Limb (tissue), 2 donors: ENCODE data around the gene AIM2.
"Not testable (repeated sequence)": the region's sequence is repeated elsewhere in the genome, so short reads cannot be mapped to it uniquely, and the experiment has no call there.

Experiments
- DNase-seq, 2 donors: peaks; one replicate each; pipeline ENCODE4 v3.0.0-alpha.2; 2016; ENCODE audit errors: extremely low spot score in 2 of 2

The AIM2 gene

GRCh38 chr1:159081626-159082025 is 5.1 kb upstream of the AIM2 start:
- no peak for DNase-seq

DNA sequence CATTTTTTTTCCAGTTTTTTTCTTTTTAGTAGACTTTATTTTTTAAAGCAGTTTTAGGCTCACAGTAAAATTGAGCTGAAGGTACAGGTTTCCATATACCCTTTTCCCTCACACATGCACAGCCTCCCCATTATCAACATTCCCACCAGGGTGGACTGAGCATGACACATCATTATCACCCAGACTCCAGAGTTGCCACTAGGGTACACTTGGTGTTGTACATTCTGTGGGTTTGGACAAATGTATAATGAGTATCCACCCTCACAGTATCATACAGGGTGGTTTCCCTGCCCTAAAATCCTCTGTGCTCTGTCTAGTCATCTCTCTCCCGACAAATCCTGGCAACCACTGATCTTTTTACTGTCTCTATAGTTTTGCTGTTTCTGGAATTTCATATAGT is 3.0 kb upstream of the AIM2 start:
- no peak for DNase-seq

GRCh38 chr1:159077120-159077961 is 775 bp upstream of the AIM2 start:
- no peak for DNase-seq

DNA sequence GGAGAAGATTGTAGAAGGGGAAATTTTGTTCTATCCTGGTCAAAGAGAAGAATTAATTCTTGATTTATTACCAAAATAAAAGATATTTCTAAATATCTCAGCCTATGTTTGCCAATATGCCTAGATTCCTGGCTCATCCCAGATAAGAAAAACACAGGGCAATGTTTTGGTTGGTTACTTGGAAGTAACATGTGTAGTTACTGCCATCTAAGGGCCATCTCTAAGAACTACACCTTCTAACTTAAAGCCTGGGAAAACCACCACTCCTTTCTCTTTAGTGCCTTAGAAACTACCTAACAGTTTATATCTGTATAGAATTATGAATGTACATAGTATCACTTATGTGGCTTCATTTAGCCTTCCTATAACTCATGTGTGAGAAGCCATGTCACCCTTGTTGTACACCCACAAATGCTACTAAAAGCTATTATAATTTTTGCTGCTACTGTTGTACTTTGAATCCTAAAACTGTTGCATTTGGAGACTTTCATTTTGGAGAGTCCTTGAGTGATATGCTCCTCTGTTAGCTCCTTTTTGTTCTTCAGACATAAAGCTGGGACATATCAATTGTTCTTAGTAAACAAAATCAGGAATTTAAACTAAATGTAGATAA is 4.5 kb downstream of the AIM2 start:
- DNase-seq, result peak in 1 of 2 donors; percentile 74

DNA sequence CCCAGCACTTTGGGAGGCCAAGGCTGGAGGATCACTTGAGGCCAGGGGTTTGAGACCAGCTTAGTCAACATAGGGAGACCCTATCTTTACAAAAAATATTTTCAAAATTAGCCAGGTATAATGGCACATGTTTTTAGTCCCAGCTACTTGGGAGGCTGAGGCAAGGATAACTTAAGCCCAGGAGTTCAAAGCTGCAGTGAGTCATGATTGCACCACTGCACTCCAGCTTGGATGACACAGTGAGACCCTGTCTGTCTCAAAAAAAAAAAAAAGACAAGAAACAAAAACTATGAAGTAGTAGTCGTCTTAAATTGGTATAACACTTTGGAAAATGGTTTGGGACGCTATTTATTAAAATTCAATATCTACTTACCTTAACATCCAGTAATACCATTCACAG is 7.7 kb downstream of the AIM2 start:
- no peak for DNase-seq

- DNase-seq, result no peak
Measured at GRCh38 chr1:159067699-159068621, 8.6 kb downstream of the AIM2 start.

- no peak for DNase-seq
Measured at GRCh38 chr1:159066108-159066507, 10.5 kb downstream of the AIM2 start.

GRCh38 chr1:159065106-159065505 is 11.5 kb downstream of the AIM2 start:
- no peak for DNase-seq

- no peak for DNase-seq
Measured at GRCh38 chr1:159058751-159059150, 17.8 kb downstream of the AIM2 start.

- no peak for DNase-seq
Measured at GRCh38 chr1:159056069-159056698, 20.4 kb downstream of the AIM2 start.

DNA sequence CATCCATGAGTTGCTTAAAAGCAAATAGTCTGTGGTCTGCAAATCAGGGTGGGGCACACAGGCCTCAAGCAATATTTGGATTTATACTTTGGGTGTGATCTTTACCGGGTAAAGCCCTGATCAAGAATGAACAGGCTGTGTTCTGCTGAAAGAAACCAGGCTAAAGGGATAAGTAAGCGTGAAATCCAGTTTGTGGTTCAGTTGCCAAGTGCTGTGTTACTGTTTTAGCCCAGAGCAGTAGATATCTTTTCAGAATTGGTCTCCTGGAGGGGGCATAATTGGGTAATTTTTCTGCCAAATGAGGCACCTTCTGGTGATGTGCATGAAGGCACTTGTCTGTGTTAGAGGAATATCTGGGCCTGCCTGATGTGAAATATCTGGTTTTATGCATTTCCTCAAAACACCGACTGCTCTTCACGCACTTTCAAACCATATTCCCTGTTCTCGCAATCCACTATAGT is 21.4 kb downstream of the AIM2 start:
- peak in 1 of 2 donors; percentile 13 for DNase-seq

- no peak for DNase-seq
Measured at GRCh38 chr1:159054427-159054826, 22.1 kb downstream of the AIM2 start.

GRCh38 chr1:159051436-159051835 is 25.1 kb downstream of the AIM2 start:
- no peak for DNase-seq

DNA sequence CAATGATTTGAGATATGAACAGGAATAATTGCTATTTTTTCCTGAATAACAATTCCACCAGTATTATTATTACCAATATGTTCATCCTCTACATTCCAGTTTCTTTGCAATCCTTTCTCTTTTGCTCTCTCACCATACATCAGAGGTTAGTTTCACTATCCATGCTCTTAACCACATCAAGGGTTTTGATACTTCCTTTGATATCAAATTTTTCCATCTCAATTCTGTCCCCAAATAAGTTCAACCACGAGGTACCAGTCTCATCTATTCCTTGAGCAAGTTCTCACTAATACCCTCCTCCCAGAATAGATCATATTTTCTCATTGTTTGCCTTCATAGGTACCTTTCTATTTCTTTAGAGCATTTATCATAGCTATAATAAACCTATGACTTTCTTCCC is 30.1 kb downstream of the AIM2 start:
- not testable (repeated sequence) for DNase-seq

- DNase-seq, result no peak
Measured at GRCh38 chr1:159040893-159041724, 35.5 kb downstream of the AIM2 start.

DNA sequence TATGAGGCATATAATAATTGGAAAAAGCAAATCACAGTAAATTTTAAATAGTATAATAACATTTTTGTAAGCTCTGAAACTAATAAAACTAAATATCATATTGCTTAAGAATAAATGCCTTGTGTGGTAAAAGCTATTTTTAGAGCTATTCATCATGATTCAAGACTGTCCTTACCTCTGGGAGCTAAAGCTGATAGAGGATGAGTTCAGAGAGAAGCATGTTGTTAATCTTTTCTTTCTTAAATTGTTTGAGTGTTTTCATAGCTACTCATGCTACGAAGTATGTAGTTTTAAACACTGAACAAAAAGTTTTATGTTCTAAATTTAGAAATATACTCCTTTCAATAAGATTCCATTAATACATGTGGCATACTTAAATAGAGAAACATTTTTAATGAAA is 36.4 kb downstream of the AIM2 start:
- no peak for DNase-seq

DNA sequence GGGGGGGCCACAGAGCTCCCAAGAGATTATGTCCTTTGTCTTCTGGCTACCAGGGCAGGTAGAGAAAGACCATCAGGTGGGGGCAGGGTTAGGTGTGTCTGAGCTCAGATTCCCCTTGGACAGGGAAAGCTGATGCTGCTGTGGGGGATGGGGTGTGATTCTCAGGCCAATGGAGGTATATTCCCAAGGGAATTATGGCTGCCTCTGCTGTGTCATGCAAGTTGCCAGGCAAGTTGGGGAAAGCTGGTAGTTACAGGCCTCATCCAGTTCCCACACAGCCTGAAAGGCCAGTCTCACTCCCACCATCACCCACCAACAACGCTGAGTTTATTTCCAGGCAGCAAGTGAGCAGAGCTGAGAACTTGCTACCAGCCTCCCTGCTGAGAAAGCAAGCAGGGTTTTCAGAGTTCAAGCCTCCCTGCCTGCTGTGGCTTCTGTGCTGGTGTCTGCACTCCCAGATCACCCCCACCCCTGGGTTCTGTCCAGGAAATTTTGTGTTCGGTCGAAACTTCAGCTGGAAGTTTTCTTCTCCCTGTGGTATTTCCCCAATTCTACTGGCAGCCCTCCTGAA is 45.6 kb downstream of the AIM2 start:
- no peak for DNase-seq

DNA sequence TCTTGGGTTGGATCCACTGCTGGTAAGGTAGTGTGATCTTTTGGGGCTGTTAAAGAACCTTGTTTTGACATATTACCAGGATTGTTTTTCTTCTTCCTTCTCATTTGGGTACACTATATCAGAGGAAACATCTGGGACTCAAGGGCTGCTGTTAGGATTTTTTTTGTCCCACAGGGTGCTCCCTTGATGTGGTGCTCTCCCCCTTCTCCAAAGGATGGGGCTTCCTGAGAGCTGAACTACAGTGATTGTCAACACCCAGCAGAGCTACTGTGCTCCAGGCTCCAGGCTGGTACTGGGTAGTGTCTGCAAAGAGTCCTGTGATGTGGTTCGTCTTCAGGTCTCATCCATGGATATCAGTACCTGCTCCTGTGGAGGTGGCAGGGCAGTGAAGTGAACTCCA is 46.3 kb downstream of the AIM2 start:
- no peak for DNase-seq

- not testable (repeated sequence) for DNase-seq
Measured at GRCh38 chr1:159026841-159027240, 49.7 kb downstream of the AIM2 start.

GRCh38 chr1:159025043-159025442 is 51.5 kb downstream of the AIM2 start:
- no peak for DNase-seq
